SK-N-SH (cell line): ENCODE data around the gene BSPRY. TPM values are rescaled to one million over a fixed set of nuclear protein-coding genes. Genes with fewer than 3 reads are reported as not detected.

Experiments
- CTCF ChIA-PET: fragments of 300-600, 350-600 bp; formaldehyde crosslinking; extraction: SDS; loops from one replicate; lab custom pipeline; 2021; lab: Yijun Ruan, JAX
- POLR2A ChIA-PET: fragments of 350-600 bp; sonication (Branson Sonifier 250); formaldehyde crosslinking; extraction: SDS; loops from one replicate; lab custom pipeline; 2020; ENCODE audit warnings: antibody characterized with exemption, inconsistent platforms; lab: Yijun Ruan, JAX
- DNase-seq: peaks from one replicate; pipeline ENCODE4 v3.0.0; 2012
- H2AFZ ChIP-seq: fragments of 200-600 bp; sonication (generic); 2 replicates; pipeline ENCODE4 v1.8.1; 2016; ENCODE audit warnings: antibody characterized with exemption, mild to moderate bottlenecking, low read depth
- H3F3A ChIP-seq: fragments of 200-600 bp; sonication (generic); replicated peaks from 2 replicates; pipeline ENCODE3; 2016; ENCODE audit warnings: antibody characterized with exemption, mild to moderate bottlenecking; ENCODE audit not compliant: insufficient read depth
- H3K27ac ChIP-seq, 2 experiments: fragments of 200-500 bp in 1 of 2; fragments of 200-600 bp in 1 of 2; sonication (Bioruptor generic) in 1 of 2; sonication (generic), shearing (Covaris generic) in 1 of 2; 2 replicates each; pipeline versions ENCODE4 v1.5.1 to v1.6.1; 2014 to 2016; ENCODE audit warnings: low read depth in 2 of 2, inconsistent platforms in 1 of 2, low read length in 1 of 2, mild to moderate bottlenecking in 1 of 2, mixed read lengths in 1 of 2
- H3K27me3 ChIP-seq: fragments of 200-600 bp; sonication (generic), shearing (Covaris generic); 2 replicates; pipeline ENCODE4 v1.6.1; 2016; ENCODE audit warnings: mixed run types; ENCODE audit not compliant: insufficient read depth
- H3K36me3 ChIP-seq, 2 experiments: fragments of 200-500 bp in 1 of 2; fragments of 200-600 bp in 1 of 2; sonication (Bioruptor generic) in 1 of 2; sonication (generic) in 1 of 2; replicated peaks in 1 of 2; 2 replicates each; pipeline versions ENCODE3 to v1.5.1; 2014 to 2016; ENCODE audit warnings: low read length in 1 of 2, mild to moderate bottlenecking in 1 of 2; ENCODE audit not compliant: insufficient read depth in 2 of 2, control insufficient read depth in 1 of 2
- H3K4me1 ChIP-seq, 2 experiments: fragments of 200-500 bp in 1 of 2; fragments of 200-600 bp in 1 of 2; sonication (Bioruptor generic) in 1 of 2; sonication (generic), shearing (Covaris generic) in 1 of 2; 2 replicates each; pipeline versions ENCODE4 v1.5.1 to v1.6.1; 2014 to 2016; ENCODE audit warnings: low read depth in 1 of 2, low read length in 1 of 2, mixed run types in 1 of 2; ENCODE audit not compliant: insufficient read depth in 2 of 2, control insufficient read depth in 1 of 2
- H3K4me2 ChIP-seq: fragments of 200-600 bp; sonication (generic), shearing (Covaris generic); 2 replicates; pipeline ENCODE4 v1.6.1; 2017; ENCODE audit warnings: mixed run types
- H3K4me3 ChIP-seq, 2 experiments: fragments of 200-500 bp in 1 of 2; fragments of 200-600 bp in 1 of 2; sonication (Bioruptor generic) in 1 of 2; sonication (generic), shearing (Covaris generic) in 1 of 2; 2 replicates each; pipeline versions ENCODE4 v1.5.1 to v1.8.1; 2014 to 2016; ENCODE audit warnings: low read depth in 2 of 2, inconsistent platforms in 1 of 2, low read length in 1 of 2, mild to moderate bottlenecking in 1 of 2, mixed read lengths in 1 of 2, moderate library complexity in 1 of 2
- H3K79me2 ChIP-seq: fragments of 200-600 bp; sonication (generic); 2 replicates; pipeline ENCODE4 v1.8.1; 2017; ENCODE audit warnings: mild to moderate bottlenecking; ENCODE audit not compliant: insufficient read depth
- H3K9ac ChIP-seq: fragments of 200-600 bp; sonication (generic); 2 replicates; pipeline ENCODE4 v1.6.1; 2017; ENCODE audit warnings: mixed run types
- H3K9me2 ChIP-seq: fragments of 200-600 bp; sonication (generic); 2 replicates; pipeline ENCODE4 v1.6.1; 2017; ENCODE audit warnings: mixed run types
- H3K9me3 ChIP-seq: fragments of 200-600 bp; sonication (generic); 2 replicates; pipeline ENCODE4 v1.6.1; 2017; ENCODE audit warnings: mixed run types, mild to moderate bottlenecking, moderate library complexity
- H4K20me1 ChIP-seq: fragments of 200-600 bp; sonication (generic); 2 replicates; pipeline ENCODE4 v1.6.1; 2017; ENCODE audit warnings: mild to moderate bottlenecking, mixed run types; ENCODE audit not compliant: insufficient read depth
- CTCF ChIP-seq: fragments of 200-600 bp; sonication (generic); IDR thresholded peaks from 2 replicates; pipeline ENCODE4 v1.6.1; 2017; ENCODE audit warnings: antibody characterized with exemption, mild to moderate bottlenecking, moderate library complexity
- ELF1 ChIP-seq: IDR thresholded peaks from 2 replicates; pipeline ENCODE4 v1.4.0; 2012
- EP300 ChIP-seq, 2 experiments: IDR thresholded peaks; 2 replicates each; pipeline versions ENCODE4 v1.4.0 to v1.6.1; 2012; ENCODE audit warnings: borderline replicate concordance in 1 of 2, low read depth in 1 of 2, low read length in 1 of 2
- FOXM1 ChIP-seq: IDR thresholded peaks from 2 replicates; pipeline ENCODE4 v1.4.0; 2012; ENCODE audit warnings: low read depth, mild to moderate bottlenecking
- GABPA ChIP-seq: IDR thresholded peaks from 2 replicates; pipeline ENCODE4 v1.4.0; 2012; ENCODE audit warnings: low read depth, mild to moderate bottlenecking
- JUND ChIP-seq: IDR thresholded peaks from 2 replicates; pipeline ENCODE4 v1.4.0; 2012
- MEF2A ChIP-seq: IDR thresholded peaks from 2 replicates; pipeline ENCODE4 v1.4.0; 2012; ENCODE audit warnings: low read depth, borderline replicate concordance
- MXI1 ChIP-seq: IDR thresholded peaks from 2 replicates; pipeline ENCODE4 v1.6.1; 2012; ENCODE audit warnings: mild to moderate bottlenecking, low read depth, low read length, improper control_type of control experiment
- POLR2AphosphoS5 ChIP-seq: IDR thresholded peaks from 2 replicates; pipeline ENCODE4 v1.6.1; 2012; ENCODE audit warnings: low read depth, low read length
- RAD21 ChIP-seq: IDR thresholded peaks from 2 replicates; pipeline ENCODE4 v1.6.1; 2012; ENCODE audit warnings: mild to moderate bottlenecking, low read length
- RCOR1 ChIP-seq: fragments of 150-350 bp; IDR thresholded peaks from 2 replicates; pipeline ENCODE4 v1.6.1; 2017; ENCODE audit warnings: antibody characterized with exemption, low read length
- REST ChIP-seq: IDR thresholded peaks from 2 replicates; pipeline ENCODE4 v1.6.1; 2012; ENCODE audit warnings: mild to moderate bottlenecking, low read depth, low read length, moderate library complexity
- RXRA ChIP-seq: IDR thresholded peaks from 2 replicates; pipeline ENCODE4 v1.4.0; 2012; ENCODE audit warnings: low read depth, mild to moderate bottlenecking, borderline replicate concordance
- SIN3A ChIP-seq: IDR thresholded peaks from 2 replicates; pipeline ENCODE4 v1.6.1; 2012; ENCODE audit warnings: low read depth, mild to moderate bottlenecking, low read length, moderate library complexity, borderline replicate concordance
- TCF12 ChIP-seq: IDR thresholded peaks from 2 replicates; pipeline ENCODE4 v1.4.0; 2012
- TEAD4 ChIP-seq: IDR thresholded peaks from 2 replicates; pipeline ENCODE4 v1.4.0; 2012; ENCODE audit warnings: mild to moderate bottlenecking, borderline replicate concordance; ENCODE audit not compliant: insufficient read depth
- USF2 ChIP-seq: fragments of 150-350 bp; IDR thresholded peaks from 2 replicates; pipeline ENCODE4 v1.6.1; 2017; ENCODE audit warnings: antibody characterized with exemption, low read length, low read depth, borderline replicate concordance
- WGBS: methylation state at CpG from one replicate; pipeline ENCODE4 v1.1.6; 2017; ENCODE audit warnings: low lambda C conversion rate; 5-methylcytosine and 5-hydroxymethylcytosine counted together
- polyA plus RNA-seq, 3 experiments: library from polyadenylated mRNA; depleted of rRNA; stranded (reverse); fragments of >200 nt; gene quantifications; 2 replicates each; pipeline ENCODE4 v1.2.3, GENCODE V29; 2012

Gene BSPRY
- polyA plus RNA-seq, 1 of the 3 experiments (the other 2 are of a cell fraction) = not detected

GRCh38 chr9:113302792-113303418, 46.4 kb upstream of the BSPRY start, which contains the start of gene RNF183:
TSS of gene RNF183 (minus strand) at chr9:113303376. CDS start at chr9:113298184, 5,192 bp downstream.
- no peaks in the 10 kb centered on the region for H3F3A ChIP-seq
- H3K27me3 ChIP-seq = no peaks in the 10 kb centered on the region
- CTCF ChIA-PET = no interaction called here
- no peaks in the 10 kb centered on the region for H3K4me1 ChIP-seq
- H3K27ac ChIP-seq = no peak within 1 kb of the TSS
- no peak within 1 kb of the TSS for H3K4me3 ChIP-seq
- H2AFZ ChIP-seq = no peak within 1 kb of the TSS
- TF ChIP-seq ELF1 = no peak
- no peak for TF ChIP-seq SIN3A
- TF ChIP-seq MXI1 = no peak
- no peak for TF ChIP-seq RCOR1
- no peak for TF ChIP-seq EP300 (IDR thresholded peaks at IDR 0.05; ENCODE audit: borderline replicate concordance in 1 of 2, low read depth in 1 of 2, low read length in 1 of 2)
- TF ChIP-seq POLR2AphosphoS5 = no peak
- no peak for TF ChIP-seq REST
- TF ChIP-seq CTCF = no peak
- no peak for TF ChIP-seq USF2
- no peak for TF ChIP-seq GABPA
- no peak for TF ChIP-seq MEF2A
- TF ChIP-seq TEAD4 = no peak
- TF ChIP-seq RAD21 = no peak
- no peak for TF ChIP-seq JUND
- TF ChIP-seq TCF12 = no peak
- TF ChIP-seq RXRA = no peak
- no peak for TF ChIP-seq FOXM1
- POLR2A ChIA-PET = no interaction called here
- H3K9ac ChIP-seq = no peak within 1 kb of the TSS
- H3K79me2 ChIP-seq = no peaks in the 10 kb centered on the region
- no peaks in the 10 kb centered on the region for H3K9me2 ChIP-seq
- no peaks in the 10 kb centered on the region for H4K20me1 ChIP-seq
- 82% methylated on average over 25 of the region's 25 CpGs for WGBS
- H3K4me2 ChIP-seq = no peak within 1 kb of the TSS
- H3K36me3 ChIP-seq = no peaks in the 10 kb centered on the region
- no peak for DNase-seq
- H3K9me3 ChIP-seq = no peaks in the 10 kb centered on the region
